Measurements from ENCODE around the gene IGSF9B.

IGSF9B gene

DNA sequence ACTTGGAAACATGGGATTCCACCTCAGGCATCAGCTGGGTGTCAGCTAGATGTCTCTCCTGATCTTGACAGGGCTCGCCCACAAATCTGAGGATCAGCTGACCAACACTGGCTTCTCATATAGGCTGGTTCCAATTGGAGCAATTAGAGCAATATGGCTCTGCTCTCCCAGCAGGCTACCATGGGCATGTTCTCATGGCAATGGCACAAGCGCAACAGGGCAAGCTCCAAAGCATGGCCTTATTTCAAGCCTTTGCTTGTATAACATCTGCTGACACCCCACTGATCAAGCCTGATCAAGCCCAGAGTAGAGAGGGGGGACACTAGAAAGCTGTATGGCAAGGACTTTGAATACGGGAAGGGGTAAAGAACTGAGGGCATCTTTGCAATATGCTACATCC is 70.7 kb downstream of the IGSF9B start:
- DNase-seq (ENCODE audit: extremely low read depth in 1 of 2, low read depth in 1 of 2): no peak

DNA sequence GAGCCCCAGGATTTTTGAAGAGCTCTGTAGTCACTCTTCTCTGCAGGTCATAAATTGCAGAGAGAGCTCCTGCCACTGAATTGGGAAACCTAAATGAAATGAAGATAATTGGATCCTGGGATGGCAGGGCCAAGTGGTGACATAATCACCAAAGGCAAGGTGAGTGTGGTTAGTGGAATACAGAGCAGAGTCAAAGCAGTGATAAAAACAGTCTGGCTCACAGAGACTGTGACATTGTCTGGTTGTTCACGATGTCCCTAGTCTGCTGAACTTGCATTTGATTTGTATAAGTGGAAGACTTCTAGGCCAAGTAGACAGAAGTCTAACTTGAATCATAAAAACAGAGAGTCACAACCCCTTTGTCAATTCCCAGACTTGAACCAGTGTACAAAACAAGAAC is 84.6 kb downstream of the IGSF9B start:
- no peak for DNase-seq (ENCODE audit: extremely low read depth in 1 of 2, low read depth in 1 of 2)

DNA sequence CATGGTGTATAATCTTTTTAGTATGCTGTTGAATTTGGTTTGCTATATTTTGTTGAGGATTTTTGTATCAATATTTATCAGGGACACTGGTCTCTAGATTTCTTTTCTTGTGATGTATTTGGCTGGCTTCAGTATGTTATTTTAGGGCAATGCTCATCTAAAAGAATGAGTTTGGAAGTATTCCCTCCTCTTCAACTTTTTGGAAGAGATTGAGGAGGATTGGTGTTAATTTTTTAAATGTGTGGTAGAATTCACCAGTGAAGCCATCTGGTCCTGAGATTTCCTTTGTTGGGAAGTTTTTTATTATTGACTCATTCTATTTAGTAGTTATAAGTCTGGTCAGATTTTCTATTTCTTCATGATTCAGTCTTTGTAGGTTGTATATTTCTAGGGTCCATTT is 89.3 kb downstream of the IGSF9B start:
- DNase-seq (ENCODE audit: extremely low read depth in 1 of 2, low read depth in 1 of 2): no peak

DNA sequence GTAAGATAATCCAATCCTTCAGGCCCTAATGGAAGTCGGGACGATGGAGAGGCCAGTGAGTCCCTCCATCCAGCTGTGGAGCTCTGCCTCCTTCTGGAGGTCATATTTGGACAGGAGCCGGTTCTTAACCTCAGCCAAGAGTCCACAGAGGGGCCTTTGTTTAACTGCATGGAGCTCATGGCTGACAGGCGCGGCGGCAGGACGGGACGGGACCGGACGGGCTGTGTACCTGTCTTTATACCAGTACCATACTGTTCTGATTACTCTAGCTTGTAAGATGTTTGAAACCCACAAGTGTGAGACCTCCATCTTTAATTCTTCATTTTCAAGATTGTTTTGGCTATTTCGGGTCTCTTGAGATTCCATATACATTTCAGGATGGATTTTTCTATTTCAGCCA is 91.3 kb downstream of the IGSF9B start:
- no peak for DNase-seq (ENCODE audit: extremely low read depth in 1 of 2, low read depth in 1 of 2)

DNA sequence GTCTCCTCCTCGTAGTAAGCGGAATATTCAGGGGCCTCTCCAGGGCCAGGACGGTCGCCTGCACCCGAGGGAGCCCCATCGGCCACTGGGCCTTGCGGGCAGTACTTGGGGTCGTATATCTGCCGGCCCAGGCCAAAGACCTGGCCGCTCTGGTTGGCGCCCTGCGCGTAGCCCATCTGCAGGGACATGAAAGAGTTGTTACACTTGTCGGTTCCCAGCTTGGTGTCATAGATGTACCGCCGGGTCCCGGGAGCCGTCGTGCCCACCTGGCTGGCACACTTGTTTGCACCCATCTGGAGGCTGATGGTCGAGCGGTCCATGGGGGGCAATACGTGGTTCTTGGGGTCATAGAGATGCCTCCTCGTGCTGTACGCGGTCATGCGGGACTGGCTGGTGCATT is 92.0 kb downstream of the IGSF9B start:
- no peak for DNase-seq (ENCODE audit: extremely low read depth in 1 of 2, low read depth in 1 of 2)

DNA sequence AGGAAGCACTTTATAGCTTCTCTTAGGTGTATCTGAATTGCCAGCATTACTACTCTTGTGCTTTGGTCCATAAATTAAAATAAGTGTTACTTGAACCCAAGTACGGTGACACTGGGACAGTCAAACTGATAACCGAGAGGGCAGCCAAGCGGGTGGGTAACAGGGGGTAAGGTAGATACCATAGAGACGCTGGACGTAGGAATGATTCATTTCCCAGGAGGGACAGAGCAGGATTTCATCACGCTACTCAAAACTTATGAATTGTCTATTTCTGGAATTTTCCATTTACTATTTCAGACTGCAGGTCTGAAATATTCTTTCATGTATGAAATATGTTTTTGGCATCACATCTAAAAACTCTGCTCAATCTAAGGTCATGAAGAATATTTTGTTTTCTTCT is 96.6 kb downstream of the IGSF9B start:
- DNase-seq (ENCODE audit: extremely low read depth in 1 of 2, low read depth in 1 of 2): no peak

Data from stimulated activated CD8-positive, alpha-beta memory T cell treated with anti-CD3 and anti-CD28 coated beads, Interleukin-7, amount 100 ng/mL, for 48 hours (primary cell).